Activated CD8-positive, alpha-beta T cell treated with anti-CD3 and anti-CD28 coated beads, Interleukin-2, amount 10 ng/mL, durations not matched to agents 7 days and 5 days (primary cell): Measurements from ENCODE around the gene MIER2. TPM values are rescaled to one million over a fixed set of nuclear protein-coding genes. Genes with fewer than 3 reads are reported as not detected.

Experiments
- ATAC-seq: fragments of 150-1000 bp; cut with Tn5 transposase; one replicate; pipeline ENCODE4 v1.10.0; 2021; ENCODE audit warnings: moderate library complexity
- CTCF ChIA-PET: fragments of 350-600 bp; sonication (Branson Sonifier 250); formaldehyde crosslinking; loops from one replicate; lab custom pipeline; 2021; ENCODE audit warnings: antibody characterized with exemption; lab: Charles Lee
- POLR2A ChIA-PET: fragments of 350-600 bp; sonication (Branson Sonifier 250); formaldehyde crosslinking; loops from one replicate; lab custom pipeline; 2021; ENCODE audit warnings: antibody characterized with exemption; lab: Charles Lee
- DNase-seq: peaks from one replicate; pipeline ENCODE4 v3.0.0-alpha.2; 2020
- H3K27ac Mint-ChIP-seq: one replicate; pipeline ENCODE4 v1.8.0; 2021; ENCODE audit warnings: mild to moderate bottlenecking, mixed read lengths
- H3K27me3 Mint-ChIP-seq: one replicate; pipeline ENCODE4 v1.8.0; 2021; ENCODE audit warnings: low read depth, mixed read lengths
- H3K36me3 Mint-ChIP-seq: one replicate; pipeline ENCODE4 v1.8.0; 2021; ENCODE audit warnings: low read depth, mixed read lengths
- H3K4me1 Mint-ChIP-seq: one replicate; pipeline ENCODE4 v1.8.0; 2021; ENCODE audit warnings: low read depth, mixed read lengths
- H3K4me3 Mint-ChIP-seq: one replicate; pipeline ENCODE4 v1.8.0; 2021; ENCODE audit warnings: mild to moderate bottlenecking, mixed read lengths
- H3K9me3 Mint-ChIP-seq: one replicate; pipeline ENCODE4 v1.8.0; 2022; ENCODE audit warnings: mixed read lengths; ENCODE audit not compliant: insufficient read depth
- total RNA-seq, 2 experiments: library from RNA; stranded (reverse); gene quantifications; one replicate each; pipeline ENCODE4 v1.2.3, GENCODE V29; 2021

Gene MIER2
- total RNA-seq, 2 experiments from 2014 or later = 21.6 to 23.1 TPM

DNA sequence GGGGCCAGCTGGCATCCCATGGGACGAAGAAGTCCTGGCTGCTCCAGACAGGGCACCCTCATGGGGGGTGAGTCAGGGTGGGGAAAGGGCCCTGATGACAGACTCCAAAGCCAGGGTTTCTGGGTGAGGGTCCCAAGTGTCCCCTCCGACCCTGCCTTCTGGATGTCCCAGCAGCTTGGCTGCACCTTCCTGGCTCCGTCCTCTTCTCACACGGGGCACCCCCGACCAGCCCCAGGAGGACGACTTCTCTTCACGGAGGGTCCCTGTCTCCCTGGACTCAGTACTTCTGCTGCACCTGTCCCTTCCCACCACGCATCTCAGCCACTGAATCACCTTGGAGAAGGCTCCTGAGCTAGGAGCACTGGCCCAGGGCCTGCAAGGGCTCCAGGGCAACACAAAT, 19.9 kb downstream of the MIER2 start:
- no peak for ATAC-seq
- Mint-ChIP-seq H3K27me3 (no peaks in the 10 kb centered on the region), H3K27ac (peak overlapping the region; percentile 32), H3K9me3 (peaks cover 5% of the 10 kb centered on the region), H3K36me3 (peaks cover 52% of the 10 kb centered on the region), H3K4me1 (no peaks in the 10 kb centered on the region), H3K4me3 (no peak overlapping the region)
- DNase-seq = no peak
- POLR2A ChIA-PET = no interaction called here
- CTCF ChIA-PET = no interaction called here

DNA sequence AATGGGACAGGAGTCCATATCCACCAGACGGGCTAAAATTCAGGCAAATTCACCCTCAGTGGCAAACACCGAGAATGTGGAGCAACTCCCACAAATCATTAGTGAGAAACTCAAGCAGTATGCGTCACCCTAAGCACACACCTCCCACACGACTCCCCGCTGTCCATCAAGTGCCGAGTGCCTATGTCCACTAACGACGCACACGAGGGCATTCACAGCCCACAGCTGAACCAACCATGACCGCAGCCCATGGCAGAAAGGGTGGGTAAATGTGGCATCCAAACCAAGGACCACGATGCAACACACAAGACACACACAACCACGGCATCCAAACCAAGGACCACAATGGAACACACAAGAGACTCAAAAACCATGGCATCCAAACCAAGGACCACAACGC, 22.0 kb downstream of the MIER2 start:
- POLR2A ChIA-PET = no interaction called here
- CTCF ChIA-PET = no interaction called here
- Mint-ChIP-seq H3K9me3 (no peaks in the 10 kb centered on the region), H3K4me3 (no peak overlapping the region), H3K27me3 (no peaks in the 10 kb centered on the region), H3K4me1 (no peaks in the 10 kb centered on the region), H3K36me3 (peaks cover 42% of the 10 kb centered on the region), H3K27ac (no peak overlapping the region)
- DNase-seq = no peak
- ATAC-seq = no peak

DNA sequence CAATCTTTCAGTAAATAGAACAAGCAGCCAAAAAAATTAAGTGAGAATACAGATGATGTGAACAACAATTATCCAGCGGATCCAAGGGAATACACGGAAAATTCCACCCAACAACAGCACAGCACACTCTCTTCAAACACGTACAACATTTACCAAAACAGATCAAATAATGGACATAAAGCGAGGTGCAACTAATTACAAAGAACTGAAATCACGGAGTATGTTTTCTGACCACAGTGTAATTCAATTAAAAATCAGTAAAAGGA, 26.2 kb downstream of the MIER2 start:
- no peak overlapping the region for H3K4me3 Mint-ChIP-seq
- POLR2A ChIA-PET = no interaction called here
- ATAC-seq (no peak), DNase-seq (no peak)
- CTCF ChIA-PET = no interaction called here
- H3K9me3 Mint-ChIP-seq = no peaks in the 10 kb centered on the region
- no peak overlapping the region for H3K27ac Mint-ChIP-seq
- H3K4me1 Mint-ChIP-seq = no peaks in the 10 kb centered on the region
- H3K36me3 Mint-ChIP-seq = peaks cover 36% of the 10 kb centered on the region
- no peaks in the 10 kb centered on the region for H3K27me3 Mint-ChIP-seq

DNA sequence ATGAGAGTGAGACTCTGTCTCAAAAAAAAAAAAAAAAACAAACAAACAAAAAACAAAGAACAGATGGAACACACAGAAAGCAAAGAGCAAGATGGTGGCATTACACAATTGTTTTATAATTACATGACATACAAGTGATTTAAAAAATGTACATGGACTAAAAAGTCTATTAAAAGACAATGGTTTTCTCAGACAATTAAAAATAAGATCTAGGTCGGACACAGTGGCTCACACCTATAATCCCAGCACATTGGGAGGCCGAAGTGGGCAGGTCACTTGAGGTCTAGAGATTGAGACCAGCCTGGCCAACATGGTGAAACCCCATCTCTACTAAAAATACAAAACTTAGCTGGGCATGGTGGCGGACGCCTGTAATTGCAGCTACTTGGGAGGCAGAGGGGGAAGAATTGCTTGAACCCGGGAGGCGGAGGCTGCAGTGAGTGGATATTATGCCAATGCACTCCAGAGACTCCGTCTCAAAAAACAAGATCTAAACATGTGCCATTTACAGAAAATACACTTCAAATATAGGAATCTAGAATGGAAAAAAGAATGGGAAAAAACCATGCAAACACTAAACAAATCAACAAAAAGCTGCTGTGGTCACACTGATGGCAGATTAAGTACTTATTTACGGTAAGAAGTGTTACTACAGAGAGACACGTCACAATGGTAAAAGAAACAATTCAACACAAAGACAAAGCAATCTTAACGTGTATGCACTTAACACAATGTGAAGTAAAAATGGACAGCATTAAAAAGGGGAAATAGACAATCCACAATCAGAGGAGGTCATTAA, 26.7 kb downstream of the MIER2 start:
- H3K36me3 Mint-ChIP-seq = peaks cover 38% of the 10 kb centered on the region
- no peak for DNase-seq
- no peak for ATAC-seq
- no peak overlapping the region for H3K27ac Mint-ChIP-seq
- no peaks in the 10 kb centered on the region for H3K4me1 Mint-ChIP-seq
- no peak overlapping the region for H3K4me3 Mint-ChIP-seq
- POLR2A ChIA-PET = no interaction called here
- H3K9me3 Mint-ChIP-seq = no peaks in the 10 kb centered on the region
- CTCF ChIA-PET = no interaction called here
- H3K27me3 Mint-ChIP-seq = no peaks in the 10 kb centered on the region

DNA sequence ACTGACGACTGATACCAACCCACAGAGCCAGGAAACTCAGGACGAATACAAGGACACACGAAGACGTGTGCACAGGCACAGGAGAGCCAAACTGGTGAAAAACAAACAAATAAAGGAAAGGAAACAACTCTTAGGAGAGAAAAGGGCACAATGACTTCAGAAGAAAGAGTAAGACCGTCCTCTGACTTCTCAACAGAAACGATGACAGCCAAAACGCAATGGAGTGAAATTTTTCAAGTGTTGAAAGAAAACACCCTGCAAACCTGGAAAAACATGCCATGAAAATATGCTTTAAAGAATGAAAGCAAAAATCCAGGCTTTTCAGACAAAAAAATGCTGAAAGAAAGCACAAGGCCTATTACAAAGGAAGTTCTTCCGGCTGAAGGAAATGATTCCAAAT, 28.8 kb downstream of the MIER2 start:
- no peaks in the 10 kb centered on the region for H3K4me1 Mint-ChIP-seq
- ATAC-seq = no peak
- H3K27me3 Mint-ChIP-seq = no peaks in the 10 kb centered on the region
- no peak overlapping the region for H3K27ac Mint-ChIP-seq
- no peak overlapping the region for H3K4me3 Mint-ChIP-seq
- CTCF ChIA-PET = no interaction called here
- H3K9me3 Mint-ChIP-seq = no peaks in the 10 kb centered on the region
- POLR2A ChIA-PET = no interaction called here
- no peak for DNase-seq
- peaks cover 34% of the 10 kb centered on the region for H3K36me3 Mint-ChIP-seq

DNA sequence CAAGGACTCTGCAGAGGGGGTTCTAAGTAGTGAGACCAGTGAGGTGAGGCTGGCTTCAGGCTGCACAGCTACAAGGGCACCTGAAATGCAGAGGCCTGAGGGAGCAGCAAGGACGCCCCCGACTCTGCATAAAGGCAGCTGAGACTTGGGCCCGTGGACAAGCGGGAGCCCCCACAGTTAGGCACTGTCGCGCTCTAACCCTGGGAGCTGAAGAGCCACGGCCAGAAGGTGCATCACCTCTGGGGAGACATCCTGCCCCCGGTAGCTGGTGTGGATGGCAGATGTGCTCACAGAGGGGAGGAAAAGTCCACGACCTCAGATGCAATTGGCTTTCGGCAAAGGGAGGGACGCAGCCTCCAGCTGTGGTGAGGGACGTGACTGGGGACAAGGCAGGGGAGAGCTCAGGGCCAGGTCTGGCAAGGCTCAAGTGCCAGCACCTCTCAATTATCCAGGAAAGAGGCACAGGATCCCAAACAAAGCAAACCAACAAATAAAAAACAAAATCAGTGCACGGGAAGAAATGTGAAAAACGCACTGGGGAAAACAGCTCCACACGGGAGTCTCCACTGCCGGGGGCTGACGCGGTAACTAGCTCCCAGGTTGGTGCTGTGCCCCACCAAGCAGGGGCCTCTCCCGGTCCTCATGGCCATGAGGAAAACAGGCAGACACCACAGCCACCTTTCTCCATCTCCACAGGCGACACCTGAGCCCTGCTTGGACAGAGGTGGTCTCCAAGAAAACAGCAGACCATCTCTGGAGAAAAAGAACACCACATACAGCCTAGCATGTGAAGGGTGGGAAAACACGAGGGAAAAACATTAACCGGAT, 30.4 kb downstream of the MIER2 start:
- DNase-seq (no peak), ATAC-seq (no peak)
- no peaks in the 10 kb centered on the region for H3K27me3 Mint-ChIP-seq
- peaks cover 27% of the 10 kb centered on the region for H3K36me3 Mint-ChIP-seq
- no peaks in the 10 kb centered on the region for H3K9me3 Mint-ChIP-seq
- no peaks in the 10 kb centered on the region for H3K4me1 Mint-ChIP-seq
- ChIA-PET POLR2A (interaction anchor here (0.5 kb wide), 1 partner anchor 182 kb away, joined by 3 read pairs; no protein-coding TSS in a partner anchor), CTCF (no interaction called here)
- no peak overlapping the region for H3K27ac Mint-ChIP-seq
- H3K4me3 Mint-ChIP-seq = no peak overlapping the region

DNA sequence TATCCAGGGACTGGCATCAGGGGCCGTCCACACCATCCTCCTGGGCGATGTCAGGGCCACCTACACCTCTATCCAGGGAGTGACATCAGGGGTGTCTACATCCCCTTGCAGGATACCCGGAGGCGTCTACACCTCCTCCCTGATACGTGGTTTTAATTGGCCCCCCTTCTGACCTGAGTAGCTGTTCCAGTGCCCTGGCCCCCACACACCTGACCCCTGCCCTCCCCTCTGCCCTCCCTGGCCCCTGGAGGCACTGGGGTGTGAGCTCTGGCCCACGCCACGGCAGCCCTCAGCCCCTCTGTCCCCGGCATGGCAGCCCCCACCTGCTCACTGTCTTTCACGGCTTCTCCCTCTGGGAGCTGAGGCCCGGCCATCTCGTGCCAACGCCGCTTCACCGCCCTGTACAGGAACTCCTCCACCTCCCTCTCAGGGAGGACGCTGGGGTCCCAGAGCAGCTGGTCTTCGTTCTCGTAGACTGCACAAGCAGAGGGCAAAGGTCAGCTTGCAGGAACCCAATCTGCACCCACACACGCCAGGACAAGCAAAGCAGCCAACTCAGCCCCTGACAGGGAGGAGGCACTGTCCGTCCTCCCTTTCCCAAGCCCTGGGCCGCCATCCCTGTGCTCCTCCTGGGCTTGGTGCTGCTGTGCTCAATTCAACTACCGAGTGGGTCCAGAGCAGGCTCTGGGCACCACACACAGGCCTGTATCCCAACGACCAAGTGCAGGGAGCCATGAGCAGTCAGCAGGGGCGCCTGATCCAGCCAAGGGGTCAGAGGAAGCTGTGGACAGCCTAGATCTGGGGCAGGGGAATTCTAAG, 31.2 kb downstream of the MIER2 start:
- no peak for ATAC-seq
- no peaks in the 10 kb centered on the region for H3K27me3 Mint-ChIP-seq
- no peaks in the 10 kb centered on the region for H3K9me3 Mint-ChIP-seq
- no peak overlapping the region for H3K27ac Mint-ChIP-seq
- DNase-seq = no peak
- ChIA-PET CTCF (no interaction called here), POLR2A (no interaction called here)
- H3K4me1 Mint-ChIP-seq = no peaks in the 10 kb centered on the region
- no peak overlapping the region for H3K4me3 Mint-ChIP-seq
- peaks cover 25% of the 10 kb centered on the region for H3K36me3 Mint-ChIP-seq

DNA sequence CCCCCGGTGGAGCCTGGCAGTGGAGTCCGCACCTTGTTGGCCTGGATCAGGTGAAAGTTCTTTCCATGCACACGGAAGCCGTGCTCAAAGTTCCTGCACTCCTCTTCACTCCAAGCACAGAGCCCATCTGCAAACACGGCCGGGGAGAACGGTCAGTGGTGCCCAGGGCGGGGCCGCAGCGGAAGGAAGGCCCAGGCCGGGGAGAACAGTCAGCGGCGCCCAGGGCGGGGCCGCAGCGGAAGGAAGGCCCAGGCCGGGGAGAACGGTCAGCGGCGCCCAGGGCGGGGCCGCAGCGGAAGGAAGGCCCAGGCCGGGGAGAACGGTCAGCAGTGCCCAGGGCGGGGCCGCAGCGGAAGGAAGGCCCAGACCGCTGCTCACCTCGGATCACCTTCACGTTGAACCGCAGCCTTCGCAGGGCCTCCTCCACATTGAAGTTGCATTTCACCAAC, 32.8 kb downstream of the MIER2 start:
- no peaks in the 10 kb centered on the region for H3K9me3 Mint-ChIP-seq
- ATAC-seq = no peak
- H3K27me3 Mint-ChIP-seq = no peaks in the 10 kb centered on the region
- H3K4me1 Mint-ChIP-seq = no peaks in the 10 kb centered on the region
- CTCF ChIA-PET = no interaction called here
- no peak overlapping the region for H3K4me3 Mint-ChIP-seq
- DNase-seq = no peak
- peaks cover 16% of the 10 kb centered on the region for H3K36me3 Mint-ChIP-seq
- H3K27ac Mint-ChIP-seq = no peak overlapping the region
- POLR2A ChIA-PET = no interaction called here

DNA sequence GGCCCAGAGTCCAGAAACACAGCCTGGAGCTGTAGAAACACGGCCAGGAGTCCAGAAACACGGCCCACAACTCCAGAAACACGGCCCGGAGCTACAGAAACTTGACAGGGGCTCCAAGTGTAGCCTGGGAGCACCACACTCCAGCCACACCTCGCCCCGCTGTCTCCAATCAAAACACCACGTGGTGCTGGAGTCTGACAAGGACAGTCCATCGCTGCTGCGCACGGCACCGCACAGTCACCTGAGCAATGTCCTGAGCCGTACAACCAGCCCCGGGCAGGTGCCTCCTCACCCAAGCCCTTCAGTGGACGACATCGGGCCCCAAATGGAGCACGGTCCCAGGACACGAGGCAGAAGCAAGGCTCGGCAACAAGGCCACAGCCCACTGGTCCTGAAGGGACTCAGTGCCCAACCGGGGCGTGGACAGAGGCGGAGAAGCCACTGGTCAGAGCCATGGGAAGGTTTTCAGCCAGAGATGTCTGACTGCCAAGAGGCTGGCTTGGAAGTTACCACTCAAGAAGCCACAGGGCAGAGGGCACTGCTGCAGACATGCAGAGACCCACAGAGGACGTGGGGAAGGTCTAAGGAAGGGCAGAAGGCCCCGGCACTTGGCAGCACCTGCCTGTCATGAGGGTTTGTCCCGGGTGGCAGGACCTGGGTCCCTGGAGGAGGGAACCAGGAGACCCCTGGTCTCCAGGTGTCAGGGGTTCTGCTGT, 33.7 kb downstream of the MIER2 start:
- Mint-ChIP-seq H3K4me3 (no peak overlapping the region), H3K4me1 (no peaks in the 10 kb centered on the region), H3K27ac (no peak overlapping the region), H3K27me3 (no peaks in the 10 kb centered on the region), H3K9me3 (no peaks in the 10 kb centered on the region), H3K36me3 (peaks cover 12% of the 10 kb centered on the region)
- no peak for DNase-seq
- CTCF ChIA-PET = no interaction called here
- POLR2A ChIA-PET = interaction anchor here (0.6 to 0.9 kb wide), 2 partner anchors 9 to 611 kb away, joined by 3 to 5 read pairs; no protein-coding TSS in a partner anchor
- no peak for ATAC-seq

DNA sequence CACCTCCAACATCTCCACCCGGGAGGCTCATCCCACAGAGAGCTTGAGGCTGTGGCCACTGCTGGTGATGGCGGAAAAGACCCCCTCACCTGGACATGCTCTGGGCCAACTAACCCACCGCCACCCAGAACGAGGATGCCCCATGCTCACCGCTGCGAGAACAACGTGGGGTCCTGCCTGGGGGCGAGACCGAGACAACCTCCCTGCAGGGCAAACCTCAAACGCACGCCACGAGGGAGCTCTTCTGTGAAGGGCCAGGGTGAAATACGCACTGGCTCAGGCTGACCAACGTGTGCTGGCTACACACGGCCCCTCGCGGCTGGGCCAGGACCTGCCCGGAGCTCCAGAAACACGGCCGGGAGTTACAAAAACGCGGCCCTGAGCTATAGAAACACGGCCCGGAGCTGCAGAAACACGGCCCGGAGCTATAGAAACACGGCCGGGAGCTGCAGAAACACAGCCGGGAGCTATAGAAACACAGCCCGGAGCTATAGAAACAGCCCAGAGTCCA, 34.4 kb downstream of the MIER2 start:
- POLR2A ChIA-PET = interaction anchor here (0.6 to 0.9 kb wide), 2 partner anchors 8 to 611 kb away, joined by 3 to 5 read pairs; no protein-coding TSS in a partner anchor
- H3K9me3 Mint-ChIP-seq = no peaks in the 10 kb centered on the region
- H3K36me3 Mint-ChIP-seq = peaks cover 12% of the 10 kb centered on the region
- H3K27ac Mint-ChIP-seq = no peak overlapping the region
- H3K27me3 Mint-ChIP-seq = no peaks in the 10 kb centered on the region
- no peak overlapping the region for H3K4me3 Mint-ChIP-seq
- H3K4me1 Mint-ChIP-seq = no peaks in the 10 kb centered on the region
- CTCF ChIA-PET = no interaction called here
- no peak for DNase-seq
- ATAC-seq = no peak

DNA sequence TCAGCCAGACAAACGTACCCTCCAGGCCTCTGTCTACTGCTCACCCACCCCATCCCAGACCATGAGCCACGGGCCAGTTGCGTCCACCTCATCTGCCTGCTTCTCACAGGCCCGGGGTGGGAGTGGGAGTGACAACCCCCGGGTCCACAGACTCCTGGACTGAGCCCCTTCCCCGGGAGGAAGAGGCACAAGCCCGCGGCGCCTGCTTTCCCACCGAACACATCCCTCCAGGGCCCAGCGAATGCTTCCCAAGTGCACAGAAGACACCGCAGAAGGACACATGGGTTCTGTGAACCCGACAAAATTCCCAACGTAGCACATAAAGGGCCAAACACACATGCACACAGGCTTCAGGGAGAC, 35.4 kb downstream of the MIER2 start:
- no peak overlapping the region for H3K4me3 Mint-ChIP-seq
- no peaks in the 10 kb centered on the region for H3K4me1 Mint-ChIP-seq
- no peak overlapping the region for H3K27ac Mint-ChIP-seq
- CTCF ChIA-PET = no interaction called here
- no peaks in the 10 kb centered on the region for H3K27me3 Mint-ChIP-seq
- POLR2A ChIA-PET = no interaction called here
- H3K9me3 Mint-ChIP-seq = no peaks in the 10 kb centered on the region
- ATAC-seq (no peak), DNase-seq (no peak)
- peaks cover 17% of the 10 kb centered on the region for H3K36me3 Mint-ChIP-seq
